Liver (tissue), 9 donors: Measurements from ENCODE around the gene ORC5. TPM values are rescaled to one million over a fixed set of nuclear protein-coding genes. Genes with fewer than 3 reads are reported as not detected.

Experiments
- DNase-seq: peaks from one replicate; pipeline ENCODE4 v3.0.0-alpha.2; 2017; ENCODE audit warnings: low spot score
- H3K27ac ChIP-seq, 2 donors: one replicate each; pipeline ENCODE4 v1.7.0; 2013; ENCODE audit warnings: inconsistent platforms in 2 of 2, low read length in 2 of 2, control low read depth in 1 of 2, low read depth in 1 of 2, mild to moderate bottlenecking in 1 of 2
- H3K27me3 ChIP-seq, 4 donors: one replicate each; pipeline versions ENCODE4 v1.6.1 to v1.7.0; 2013; ENCODE audit warnings: low read length in 3 of 4, inconsistent platforms in 1 of 4, mild to moderate bottlenecking in 1 of 4, moderate library complexity in 1 of 4; ENCODE audit not compliant: control insufficient read depth in 4 of 4, insufficient read depth in 4 of 4
- H3K36me3 ChIP-seq, 4 donors: one replicate each; pipeline versions ENCODE4 v1.6.1 to v1.7.0; 2013; ENCODE audit warnings: low read length in 3 of 4, mild to moderate bottlenecking in 3 of 4, low read depth in 1 of 4, moderate library complexity in 1 of 4; ENCODE audit not compliant: control insufficient read depth in 4 of 4, insufficient read depth in 3 of 4
- H3K4me1 ChIP-seq, 4 donors: one replicate each; pipeline versions ENCODE4 v1.6.1 to v1.7.0; 2013; ENCODE audit warnings: low read length in 3 of 4, mild to moderate bottlenecking in 3 of 4, moderate library complexity in 1 of 4; ENCODE audit not compliant: control insufficient read depth in 4 of 4, insufficient read depth in 4 of 4
- H3K4me3 ChIP-seq, 3 donors: one replicate each; pipeline versions ENCODE4 v1.6.1 to v1.7.0; 2013; ENCODE audit warnings: low read length in 3 of 3, control low read depth in 1 of 3, low read depth in 1 of 3, mild to moderate bottlenecking in 1 of 3
- H3K9ac ChIP-seq, 2 donors: one replicate each; pipeline ENCODE4 v1.7.0; 2013; ENCODE audit warnings: low read length in 2 of 2, mild to moderate bottlenecking in 2 of 2, moderate library complexity in 2 of 2, control low read depth in 1 of 2, low read depth in 1 of 2
- H3K9me3 ChIP-seq, 4 donors: one replicate each; pipeline versions ENCODE4 v1.6.1 to v1.7.0; 2013; ENCODE audit warnings: low read length in 3 of 4; ENCODE audit not compliant: control insufficient read depth in 4 of 4
- FOXA1 ChIP-seq: IDR thresholded peaks from 2 replicates; pipeline ENCODE4 v1.6.1; 2016; ENCODE audit warnings: antibody characterized with exemption
- FOXA2 ChIP-seq: IDR thresholded peaks from 2 replicates; pipeline ENCODE4 v1.6.1; 2016; ENCODE audit warnings: antibody characterized with exemption
- GABPA ChIP-seq, 2 donors: IDR thresholded peaks in 1 of 2; conservative IDR thresholded peaks in 1 of 2; 2 replicates each; pipeline ENCODE4 v1.6.1; 2016; ENCODE audit warnings: antibody characterized with exemption in 2 of 2, mild to moderate bottlenecking in 1 of 2, moderate library complexity in 1 of 2
- HNF4A ChIP-seq, 2 donors: conservative IDR thresholded peaks; 2 replicates each; pipeline ENCODE4 v1.6.1; 2016; ENCODE audit warnings: antibody characterized with exemption in 2 of 2, mild to moderate bottlenecking in 2 of 2
- HNF4G ChIP-seq: IDR thresholded peaks from 2 replicates; pipeline ENCODE4 v1.6.1; 2016; ENCODE audit warnings: antibody characterized with exemption
- JUND ChIP-seq, 2 donors: IDR thresholded peaks; 2 replicates each; pipeline ENCODE4 v1.6.1; 2016; ENCODE audit warnings: antibody characterized with exemption in 2 of 2
- RAD21 ChIP-seq, 2 donors: IDR thresholded peaks; 2 replicates each; pipeline ENCODE4 v1.6.1; 2016; ENCODE audit warnings: antibody characterized with exemption in 2 of 2, mild to moderate bottlenecking in 2 of 2
- RXRA ChIP-seq, 2 donors: IDR thresholded peaks; 2 replicates each; pipeline ENCODE4 v1.6.1; 2017 to 2018; ENCODE audit warnings: antibody characterized with exemption in 2 of 2, mild to moderate bottlenecking in 1 of 2
- SP1 ChIP-seq: IDR thresholded peaks from 2 replicates; pipeline ENCODE4 v1.6.1; 2018; ENCODE audit warnings: antibody characterized with exemption, mild to moderate bottlenecking
- TAF1 ChIP-seq: conservative IDR thresholded peaks from 2 replicates; pipeline ENCODE4 v1.6.1; 2016; ENCODE audit warnings: antibody characterized with exemption, mild to moderate bottlenecking
- YY1 ChIP-seq: IDR thresholded peaks from 2 replicates; pipeline ENCODE4 v1.6.1; 2016; ENCODE audit warnings: antibody characterized with exemption, mild to moderate bottlenecking
- WGBS: extraction: QIAGEN DNeasy Blood & Tissue Kit; methylation state at CpG from one replicate; pipeline ENCODE4 v1.1.7; 2013; 5-methylcytosine and 5-hydroxymethylcytosine counted together
- polyA plus RNA-seq, 2 donors: library from polyadenylated mRNA; stranded (reverse) in 1 of 2; unstranded in 1 of 2; fragments of 200-250 nt in 1 of 2; fragments of >200 nt in 1 of 2; fragmentation: Nextera tagmentation in 1 of 2; extraction: Ambion mirVana in 1 of 2; gene quantifications; one replicate each; pipeline versions ENCODE4 v1.2.1 to v1.2.3, GENCODE V29; 2013 to 2015
- total RNA-seq, 2 donors: library from RNA; depleted of rRNA; stranded (reverse); fragments of >200 nt; gene quantifications; one replicate each; pipeline ENCODE4 v1.2.3, GENCODE V29; 2014
- TF ChIP-seq, protein P1 (sequence below): IDR thresholded peaks from 2 replicates; pipeline ENCODE4 v1.6.1; 2016; ENCODE audit warnings: antibody characterized with exemption
- TF ChIP-seq, protein P2 (sequence below): IDR thresholded peaks from 2 replicates; pipeline ENCODE4 v1.6.1; 2016; ENCODE audit warnings: antibody characterized with exemption
- TF ChIP-seq, protein P3 (sequence below): fragments of 150-350 bp; IDR thresholded peaks from 2 replicates; pipeline ENCODE4 v1.5.1; 2017; ENCODE audit warnings: improper control_type of control experiment, low read depth, low read length; ENCODE audit not compliant: missing input control
- donor health status: healthy.
- donor health status: healthy.
- donor health status: healthy.
- donor health status: healthy.
- donor health status: healthy.

Gene ORC5
- total and polyA plus RNA-seq, 4 donors: 8.4 to 20.7 (median 11.5) TPM

DNA sequence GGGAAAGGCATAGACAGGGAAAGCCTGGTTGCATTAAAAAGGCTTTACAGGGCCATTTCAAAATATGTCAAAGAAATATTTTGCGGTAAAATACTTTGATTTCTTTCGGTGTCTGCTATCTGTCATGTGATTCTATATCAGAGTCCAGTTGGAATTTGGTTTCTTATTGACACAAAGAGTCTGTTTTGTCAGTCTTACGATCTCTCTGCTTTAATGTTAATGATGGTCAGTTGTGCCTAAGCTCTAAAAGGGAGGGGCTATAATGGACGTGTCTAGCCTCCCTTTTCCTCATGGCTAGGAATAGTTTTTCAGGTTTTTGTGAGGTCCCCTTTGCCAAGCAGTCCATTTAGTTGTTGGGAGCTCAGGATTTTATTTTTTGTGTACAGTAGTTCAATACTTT is 31.5 kb downstream of the ORC5 start (continued):
- TF ChIP-seq, protein P1, sequence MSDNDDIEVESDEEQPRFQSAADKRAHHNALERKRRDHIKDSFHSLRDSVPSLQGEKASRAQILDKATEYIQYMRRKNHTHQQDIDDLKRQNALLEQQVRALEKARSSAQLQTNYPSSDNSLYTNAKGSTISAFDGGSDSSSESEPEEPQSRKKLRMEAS: no peak
- TF ChIP-seq HNF4A (conservative IDR thresholded peaks at IDR 0.05): no peak

DNA sequence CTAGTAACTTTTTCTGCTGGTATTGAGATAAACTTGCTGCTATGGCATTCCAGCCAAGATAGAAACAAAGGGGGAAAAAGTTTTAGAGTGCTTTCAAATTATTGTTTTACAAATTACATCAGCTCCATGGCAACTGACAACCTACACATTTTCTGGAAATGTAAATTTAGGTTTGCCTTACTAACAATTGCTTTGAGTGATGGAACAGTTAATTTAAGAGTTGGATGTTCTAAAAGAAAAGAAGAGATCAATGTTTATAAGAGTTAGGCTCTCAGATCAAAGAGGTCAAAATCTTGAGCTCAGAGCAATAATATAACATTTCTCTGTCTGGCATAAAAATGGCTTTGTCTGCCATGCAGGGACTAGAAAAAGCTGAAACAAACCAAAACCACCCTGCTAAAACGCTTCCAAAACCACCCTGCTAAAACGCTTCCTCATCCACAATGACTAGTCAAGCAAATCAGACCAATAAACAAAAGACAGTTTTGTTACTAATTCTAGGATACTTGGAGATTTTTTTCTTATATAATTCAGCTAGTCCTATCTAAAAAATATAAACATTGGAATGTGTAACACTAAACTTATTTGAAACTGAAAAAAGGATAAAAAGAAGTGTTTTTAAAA is 32.3 kb downstream of the ORC5 start:
- TF ChIP-seq YY1 (no peak), RXRA (IDR thresholded peaks at IDR 0.05) (no peak), HNF4G (no peak), JUND (IDR thresholded peaks at IDR 0.05) (no peak), FOXA2 (no peak), GABPA (IDR thresholded peaks at IDR 0.05 in 1 of 2, conservative IDR thresholded peaks at IDR 0.05 in 1 of 2) (no peak), RAD21 (IDR thresholded peaks at IDR 0.05) (no peak), SP1 (no peak), FOXA1 (no peak), TAF1 (no peak)
- TF ChIP-seq, protein P2, sequence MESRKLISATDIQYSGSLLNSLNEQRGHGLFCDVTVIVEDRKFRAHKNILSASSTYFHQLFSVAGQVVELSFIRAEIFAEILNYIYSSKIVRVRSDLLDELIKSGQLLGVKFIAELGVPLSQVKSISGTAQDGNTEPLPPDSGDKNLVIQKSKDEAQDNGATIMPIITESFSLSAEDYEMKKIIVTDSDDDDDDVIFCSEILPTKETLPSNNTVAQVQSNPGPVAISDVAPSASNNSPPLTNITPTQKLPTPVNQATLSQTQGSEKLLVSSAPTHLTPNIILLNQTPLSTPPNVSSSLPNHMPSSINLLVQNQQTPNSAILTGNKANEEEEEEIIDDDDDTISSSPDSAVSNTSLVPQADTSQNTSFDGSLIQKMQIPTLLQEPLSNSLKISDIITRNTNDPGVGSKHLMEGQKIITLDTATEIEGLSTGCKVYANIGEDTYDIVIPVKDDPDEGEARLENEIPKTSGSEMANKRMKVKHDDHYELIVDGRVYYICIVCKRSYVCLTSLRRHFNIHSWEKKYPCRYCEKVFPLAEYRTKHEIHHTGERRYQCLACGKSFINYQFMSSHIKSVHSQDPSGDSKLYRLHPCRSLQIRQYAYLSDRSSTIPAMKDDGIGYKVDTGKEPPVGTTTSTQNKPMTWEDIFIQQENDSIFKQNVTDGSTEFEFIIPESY: no peak
- TF ChIP-seq, protein P1: no peak
- TF ChIP-seq, protein P3, sequence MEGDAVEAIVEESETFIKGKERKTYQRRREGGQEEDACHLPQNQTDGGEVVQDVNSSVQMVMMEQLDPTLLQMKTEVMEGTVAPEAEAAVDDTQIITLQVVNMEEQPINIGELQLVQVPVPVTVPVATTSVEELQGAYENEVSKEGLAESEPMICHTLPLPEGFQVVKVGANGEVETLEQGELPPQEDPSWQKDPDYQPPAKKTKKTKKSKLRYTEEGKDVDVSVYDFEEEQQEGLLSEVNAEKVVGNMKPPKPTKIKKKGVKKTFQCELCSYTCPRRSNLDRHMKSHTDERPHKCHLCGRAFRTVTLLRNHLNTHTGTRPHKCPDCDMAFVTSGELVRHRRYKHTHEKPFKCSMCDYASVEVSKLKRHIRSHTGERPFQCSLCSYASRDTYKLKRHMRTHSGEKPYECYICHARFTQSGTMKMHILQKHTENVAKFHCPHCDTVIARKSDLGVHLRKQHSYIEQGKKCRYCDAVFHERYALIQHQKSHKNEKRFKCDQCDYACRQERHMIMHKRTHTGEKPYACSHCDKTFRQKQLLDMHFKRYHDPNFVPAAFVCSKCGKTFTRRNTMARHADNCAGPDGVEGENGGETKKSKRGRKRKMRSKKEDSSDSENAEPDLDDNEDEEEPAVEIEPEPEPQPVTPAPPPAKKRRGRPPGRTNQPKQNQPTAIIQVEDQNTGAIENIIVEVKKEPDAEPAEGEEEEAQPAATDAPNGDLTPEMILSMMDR: no peak
- H3K9ac ChIP-seq: no peak overlapping the region
- no peak overlapping the region for H3K4me3 ChIP-seq
- no peak for DNase-seq
- H3K27me3 ChIP-seq: no peaks in the 10 kb centered on the region
- peaks cover 0 to 5% (median 1%) of the 10 kb centered on the region in 4 donors for H3K36me3 ChIP-seq
- H3K4me1 ChIP-seq: no peaks in the 10 kb centered on the region
- no peak overlapping the region for H3K27ac ChIP-seq
- H3K9me3 ChIP-seq: no peaks in the 10 kb centered on the region
- WGBS: 73% methylated on average over 2 of the region's 2 CpGs

DNA sequence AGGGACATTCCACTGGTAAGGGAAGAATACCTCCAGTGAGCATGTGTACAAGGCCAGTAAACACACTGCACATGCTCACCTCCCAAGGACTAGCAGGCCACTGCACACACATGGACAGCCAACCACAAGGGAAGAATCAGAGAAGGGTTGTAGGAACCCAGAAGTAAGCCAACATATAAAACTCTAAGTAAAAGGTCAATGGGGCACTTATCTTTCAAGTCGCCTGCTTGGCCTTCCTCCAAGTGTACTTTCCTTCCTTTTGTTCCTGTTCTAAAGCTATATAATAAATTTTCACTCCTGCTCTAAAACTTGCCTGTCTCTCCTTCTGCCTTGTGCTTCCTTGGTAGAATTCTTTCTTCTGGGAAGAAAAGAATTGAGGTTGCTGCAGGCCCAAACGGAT is 33.0 kb downstream of the ORC5 start:
- WGBS: 81% methylated on average over 2 of the region's 2 CpGs
- no peaks in the 10 kb centered on the region for H3K9me3 ChIP-seq
- no peak overlapping the region for H3K4me3 ChIP-seq
- no peak overlapping the region for H3K9ac ChIP-seq
- TF ChIP-seq SP1 (no peak), RAD21 (IDR thresholded peaks at IDR 0.05) (no peak), GABPA (IDR thresholded peaks at IDR 0.05 in 1 of 2, conservative IDR thresholded peaks at IDR 0.05 in 1 of 2) (no peak)
- no peaks in the 10 kb centered on the region for H3K4me1 ChIP-seq
- peaks cover 0 to 7% (median 1%) of the 10 kb centered on the region in 4 donors for H3K36me3 ChIP-seq
- no peak overlapping the region for H3K27ac ChIP-seq
- DNase-seq: no peak
- H3K27me3 ChIP-seq: no peaks in the 10 kb centered on the region
